ENCODE results near the gene VN1R5. TPM values are rescaled to one million over a fixed set of nuclear protein-coding genes. Genes with fewer than 3 reads are reported as not detected.
"Not testable (repeated sequence)": the region's sequence is repeated elsewhere in the genome, so short reads cannot be mapped to it uniquely, and the experiment has no call there.

The VN1R5 gene
- total RNA-seq = not detected

DNA sequence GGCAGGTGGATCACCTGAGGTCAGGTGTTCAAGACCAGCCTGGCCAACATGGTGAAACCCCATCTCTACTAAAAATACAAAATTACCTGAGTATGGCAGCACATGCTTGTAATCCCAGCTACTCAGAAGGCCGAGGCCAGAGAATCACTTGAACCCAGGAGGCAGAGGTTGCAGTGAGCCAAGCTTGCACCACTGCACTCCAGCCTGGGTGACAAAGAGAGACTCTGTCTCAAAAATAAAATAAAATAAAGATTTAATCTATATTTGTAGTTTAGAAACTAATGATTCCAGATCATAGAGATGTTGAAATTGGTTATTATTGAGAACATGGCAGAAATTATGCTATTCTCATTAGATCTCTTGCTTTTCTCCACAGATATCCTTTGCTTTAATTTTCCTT lies at the start of gene VN1R5:
TSS of gene VN1R5 (plus strand) at position 301 of the 400 bp plus-strand sequence.
- TF ChIP-seq, protein P1, sequence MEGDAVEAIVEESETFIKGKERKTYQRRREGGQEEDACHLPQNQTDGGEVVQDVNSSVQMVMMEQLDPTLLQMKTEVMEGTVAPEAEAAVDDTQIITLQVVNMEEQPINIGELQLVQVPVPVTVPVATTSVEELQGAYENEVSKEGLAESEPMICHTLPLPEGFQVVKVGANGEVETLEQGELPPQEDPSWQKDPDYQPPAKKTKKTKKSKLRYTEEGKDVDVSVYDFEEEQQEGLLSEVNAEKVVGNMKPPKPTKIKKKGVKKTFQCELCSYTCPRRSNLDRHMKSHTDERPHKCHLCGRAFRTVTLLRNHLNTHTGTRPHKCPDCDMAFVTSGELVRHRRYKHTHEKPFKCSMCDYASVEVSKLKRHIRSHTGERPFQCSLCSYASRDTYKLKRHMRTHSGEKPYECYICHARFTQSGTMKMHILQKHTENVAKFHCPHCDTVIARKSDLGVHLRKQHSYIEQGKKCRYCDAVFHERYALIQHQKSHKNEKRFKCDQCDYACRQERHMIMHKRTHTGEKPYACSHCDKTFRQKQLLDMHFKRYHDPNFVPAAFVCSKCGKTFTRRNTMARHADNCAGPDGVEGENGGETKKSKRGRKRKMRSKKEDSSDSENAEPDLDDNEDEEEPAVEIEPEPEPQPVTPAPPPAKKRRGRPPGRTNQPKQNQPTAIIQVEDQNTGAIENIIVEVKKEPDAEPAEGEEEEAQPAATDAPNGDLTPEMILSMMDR (IDR thresholded peaks at IDR 0.05; ENCODE audit: low read depth) = not testable (repeated sequence)

DNA sequence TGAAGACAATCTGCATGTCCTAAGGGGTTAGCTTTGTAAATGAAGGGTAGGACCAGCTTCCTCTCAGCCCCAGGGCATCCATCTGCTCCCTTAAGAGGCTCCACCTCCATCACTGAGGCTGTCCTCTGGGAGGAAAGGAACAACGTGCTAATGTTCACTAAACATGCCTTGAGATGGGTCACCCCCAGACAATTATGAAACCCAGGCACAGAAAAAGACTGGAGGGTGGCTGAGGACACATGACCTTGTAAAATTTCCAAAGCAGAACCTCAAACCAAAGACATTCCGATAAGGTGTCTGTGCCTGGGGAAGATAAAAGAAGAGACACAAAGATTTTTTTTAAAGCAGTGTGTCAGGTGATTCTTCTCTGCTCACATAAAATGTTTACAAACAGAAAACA lies 46.5 kb upstream of the VN1R5 start:
- TF ChIP-seq, protein P1 (IDR thresholded peaks at IDR 0.05; ENCODE audit: low read depth) = no peak

DNA sequence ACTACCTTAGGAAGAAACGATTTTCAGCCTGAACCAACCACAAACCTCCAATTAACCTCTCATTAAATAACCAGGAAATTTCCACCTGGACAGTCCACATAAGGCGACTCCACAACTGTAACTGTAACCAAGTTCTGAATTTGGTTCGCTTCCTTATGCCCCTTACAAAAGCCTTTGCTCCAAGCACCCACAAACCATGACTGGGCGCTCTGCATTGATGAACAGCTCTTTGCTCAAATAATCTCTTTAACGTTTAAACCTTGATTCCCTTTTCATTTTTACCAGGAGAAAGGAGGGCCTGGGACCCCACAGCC lies 45.9 kb upstream of the VN1R5 start:
- TF ChIP-seq, protein P1 (IDR thresholded peaks at IDR 0.05; ENCODE audit: low read depth) = no peak

DNA sequence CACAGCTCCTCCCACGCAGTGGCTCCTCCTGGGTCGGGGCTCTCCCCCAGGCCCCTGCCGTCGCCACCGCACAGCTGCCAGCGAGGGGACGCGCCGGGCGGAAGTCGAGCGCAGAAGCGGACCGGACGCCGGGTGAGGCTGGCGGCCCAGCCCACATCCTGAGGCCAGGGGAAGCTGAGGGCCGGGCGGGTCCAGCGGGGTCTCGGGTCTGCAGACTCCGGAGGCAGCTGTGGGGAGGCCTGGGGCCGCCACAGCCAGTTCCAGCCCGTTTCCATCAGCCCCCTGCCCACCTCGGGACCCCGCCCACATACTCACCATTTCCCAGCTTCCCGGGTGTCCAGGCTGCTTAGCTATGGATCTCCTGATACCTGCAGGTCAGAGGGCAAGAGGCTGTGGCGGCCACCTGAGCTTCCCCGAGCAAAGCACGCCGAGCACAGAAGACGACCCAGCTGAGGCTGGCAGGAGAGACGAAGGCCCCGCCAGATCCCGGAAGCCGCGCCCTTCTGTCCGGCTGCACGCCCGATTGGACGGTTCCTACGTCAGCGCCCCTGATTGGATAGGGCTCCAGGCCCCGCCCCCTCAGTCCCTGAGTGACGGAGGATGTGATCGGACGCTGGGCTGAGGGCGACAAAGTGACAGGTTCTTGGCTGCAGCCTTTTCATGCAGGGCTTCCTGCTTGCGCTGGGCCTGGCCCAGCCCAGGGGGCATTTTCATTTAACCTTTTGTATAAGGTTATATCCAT lies 45.3 kb upstream of the VN1R5 start:
- TF ChIP-seq, protein P1 (IDR thresholded peaks at IDR 0.05; ENCODE audit: low read depth) = no peak

DNA sequence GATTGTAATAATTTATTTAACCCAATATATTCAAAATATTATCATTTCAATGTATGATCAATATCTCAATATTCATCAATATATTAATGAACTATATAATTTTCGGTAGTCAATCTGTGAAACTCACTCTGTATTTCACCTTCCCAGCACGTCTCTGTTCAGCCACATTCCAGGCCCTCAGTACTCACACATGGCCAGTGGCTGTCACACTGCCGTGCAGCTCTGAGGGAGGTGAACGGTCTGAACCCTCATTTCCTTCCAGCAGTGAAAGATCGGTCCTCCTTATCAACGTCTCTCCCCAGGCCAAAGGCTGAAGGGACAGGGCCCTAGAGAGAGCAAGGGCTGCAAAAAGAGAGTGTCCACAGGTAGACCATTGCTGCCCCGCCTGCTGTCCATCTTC lies 44.5 kb upstream of the VN1R5 start:
- TF ChIP-seq, protein P1 (IDR thresholded peaks at IDR 0.05; ENCODE audit: low read depth) = no peak

DNA sequence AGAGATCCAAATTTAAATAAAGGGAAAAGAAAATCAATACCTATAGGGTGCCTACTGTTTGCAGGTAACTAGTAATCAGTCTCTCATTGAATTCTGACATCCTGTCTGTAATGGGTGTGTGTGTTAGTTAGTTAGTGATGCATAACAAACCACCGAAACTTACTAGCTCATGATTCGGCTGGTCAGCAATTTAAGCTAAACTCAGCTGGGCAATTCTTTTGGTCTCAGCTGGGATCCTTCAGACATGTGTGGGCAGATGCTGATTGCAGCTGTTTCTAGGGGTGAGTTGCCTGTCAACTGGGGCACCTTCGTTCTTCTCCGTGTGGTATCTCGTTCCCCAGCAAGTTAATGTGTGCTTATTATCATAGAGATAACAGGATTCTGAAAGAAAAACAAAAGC lies 43.9 kb upstream of the VN1R5 start:
- TF ChIP-seq, protein P1 (IDR thresholded peaks at IDR 0.05; ENCODE audit: low read depth) = no peak

DNA sequence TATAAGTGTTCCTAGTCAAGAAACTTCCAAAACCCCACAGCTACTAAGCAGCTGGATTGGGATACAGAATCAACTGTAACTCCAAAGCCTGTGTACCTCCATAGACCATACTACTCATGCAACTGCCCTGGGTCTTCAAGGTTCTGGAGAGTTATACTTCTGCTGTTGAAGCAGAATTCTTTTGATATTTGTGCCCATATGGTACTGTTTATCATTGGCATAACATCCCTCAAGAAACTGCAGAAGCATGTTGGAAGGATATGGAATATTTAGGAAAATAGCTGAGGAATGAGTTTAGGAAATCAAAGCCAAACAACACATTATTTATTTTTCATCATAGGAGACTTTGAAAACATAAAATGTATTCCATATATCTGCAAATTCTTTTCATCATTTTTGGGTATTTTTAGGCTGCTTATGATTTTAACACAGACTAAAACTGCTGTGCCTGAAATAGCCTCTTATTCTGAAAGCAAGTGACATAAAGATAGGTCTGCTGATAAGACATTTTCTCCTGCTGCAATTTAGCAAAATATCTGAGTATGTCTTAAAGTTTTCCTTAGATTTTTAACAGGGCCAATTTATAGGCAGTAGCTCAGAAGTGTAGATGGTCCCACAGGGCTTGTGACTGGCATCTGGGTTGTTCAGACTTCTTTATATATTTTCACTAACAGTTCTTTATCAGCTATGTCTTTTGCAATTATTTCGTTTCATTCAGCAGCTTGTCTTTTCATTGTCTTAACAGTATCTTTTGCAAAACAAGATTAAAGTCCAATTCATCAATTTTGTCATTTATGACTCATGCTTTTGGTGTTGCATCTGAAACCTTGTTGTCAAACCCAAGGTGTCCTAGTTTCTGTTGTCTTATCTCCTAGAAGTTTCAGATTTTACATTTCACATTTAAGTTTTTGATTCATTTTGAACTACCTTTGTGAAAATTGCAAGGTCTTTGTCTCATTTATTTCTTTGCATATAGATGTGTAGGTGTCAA lies 43.0 kb upstream of the VN1R5 start:
- TF ChIP-seq, protein P1 (IDR thresholded peaks at IDR 0.05; ENCODE audit: low read depth) = no peak

All from subcutaneous adipose tissue (tissue), 4 donors.